Astrocyte of the cerebellum (primary cell): ENCODE measurements around the gene P4HA1.

Experiments
- DNase-seq: peaks from one replicate; pipeline ENCODE4 v3.0.0-alpha.2; 2011; ENCODE audit warnings: low read depth
- H3K4me3 ChIP-seq: 2 replicates; pipeline ENCODE4 v1.5.1; 2011; ENCODE audit warnings: mild to moderate bottlenecking, low read depth, low read length, moderate library complexity
- in situ Hi-C: cut with HindIII; loops from 2 replicates; pipeline ENCODE4 v1.10.0; 2017; ENCODE audit warnings: low sequenced_read_pairs
- TF ChIP-seq, protein P1 (sequence below): IDR thresholded peaks from 2 replicates; pipeline ENCODE4 v1.5.1; 2012; ENCODE audit warnings: low read length, low read depth, moderate library complexity, mild to moderate bottlenecking; ENCODE audit errors: missing control alignments

The P4HA1 gene

DNA sequence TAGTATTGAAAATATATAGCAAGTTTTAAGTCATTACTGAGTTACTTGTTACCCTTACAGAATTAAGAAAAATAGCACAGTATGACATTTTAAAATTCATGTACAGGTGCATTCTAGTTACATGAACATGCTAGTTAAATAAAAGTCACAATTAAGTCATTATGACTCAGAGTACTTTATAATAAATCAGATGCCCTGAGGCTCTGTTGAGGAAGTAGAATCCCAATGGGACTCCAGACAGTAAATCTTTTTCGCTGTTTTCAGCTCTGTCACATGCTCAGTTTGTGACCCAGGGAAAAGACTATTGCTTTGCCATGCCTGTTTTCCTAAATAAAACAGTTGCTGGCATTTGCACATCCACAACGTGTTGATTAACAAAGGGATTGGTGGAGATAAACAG lies 34.6 kb upstream of the P4HA1 start:
- TF ChIP-seq, protein P1, sequence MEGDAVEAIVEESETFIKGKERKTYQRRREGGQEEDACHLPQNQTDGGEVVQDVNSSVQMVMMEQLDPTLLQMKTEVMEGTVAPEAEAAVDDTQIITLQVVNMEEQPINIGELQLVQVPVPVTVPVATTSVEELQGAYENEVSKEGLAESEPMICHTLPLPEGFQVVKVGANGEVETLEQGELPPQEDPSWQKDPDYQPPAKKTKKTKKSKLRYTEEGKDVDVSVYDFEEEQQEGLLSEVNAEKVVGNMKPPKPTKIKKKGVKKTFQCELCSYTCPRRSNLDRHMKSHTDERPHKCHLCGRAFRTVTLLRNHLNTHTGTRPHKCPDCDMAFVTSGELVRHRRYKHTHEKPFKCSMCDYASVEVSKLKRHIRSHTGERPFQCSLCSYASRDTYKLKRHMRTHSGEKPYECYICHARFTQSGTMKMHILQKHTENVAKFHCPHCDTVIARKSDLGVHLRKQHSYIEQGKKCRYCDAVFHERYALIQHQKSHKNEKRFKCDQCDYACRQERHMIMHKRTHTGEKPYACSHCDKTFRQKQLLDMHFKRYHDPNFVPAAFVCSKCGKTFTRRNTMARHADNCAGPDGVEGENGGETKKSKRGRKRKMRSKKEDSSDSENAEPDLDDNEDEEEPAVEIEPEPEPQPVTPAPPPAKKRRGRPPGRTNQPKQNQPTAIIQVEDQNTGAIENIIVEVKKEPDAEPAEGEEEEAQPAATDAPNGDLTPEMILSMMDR: no peak
- H3K4me3 ChIP-seq: no peak overlapping the region
- in situ Hi-C loops: no loop called here
- DNase-seq: no peak

DNA sequence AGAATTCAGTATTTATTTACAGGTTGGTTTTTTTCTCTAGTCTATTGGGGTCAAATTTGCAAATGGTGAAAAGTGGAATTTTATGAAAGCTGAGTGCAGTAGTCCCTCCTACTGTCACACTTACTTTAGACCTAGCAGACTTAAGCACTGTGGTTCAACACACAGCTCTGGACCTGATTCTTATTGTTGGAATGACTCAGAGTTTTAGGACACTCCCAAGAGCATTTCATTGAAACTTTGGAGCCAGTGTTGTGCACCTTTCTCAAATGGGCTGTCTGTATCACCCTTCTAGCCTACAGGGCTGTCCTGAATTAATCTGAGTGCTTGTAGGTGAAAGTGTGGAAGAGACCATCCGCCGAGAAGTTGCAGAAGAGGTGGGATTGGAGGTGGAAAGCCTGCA lies 29.7 kb upstream of the P4HA1 start:
- TF ChIP-seq, protein P1: no peak
- in situ Hi-C loops: no loop called here
- H3K4me3 ChIP-seq: no peak overlapping the region
- no peak for DNase-seq

DNA sequence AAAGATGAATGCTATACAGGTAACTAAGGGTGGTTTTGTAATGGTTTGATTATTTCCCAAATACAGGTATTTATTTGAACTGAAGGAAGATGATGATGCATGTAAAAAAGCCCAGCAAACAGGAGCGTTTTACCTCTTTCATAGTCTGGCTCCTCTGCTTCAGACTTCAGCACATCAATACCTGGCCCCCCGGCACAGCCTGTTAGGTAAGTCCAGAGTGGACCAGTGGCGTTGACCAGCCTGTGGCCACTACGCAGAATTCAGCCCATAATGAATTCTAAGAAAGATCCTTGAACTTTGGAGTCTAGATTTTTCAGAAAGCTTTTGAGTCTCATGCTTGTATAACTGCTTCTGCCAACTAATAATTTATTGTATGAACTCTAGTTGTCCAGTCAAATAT lies 23.3 kb upstream of the P4HA1 start:
- TF ChIP-seq, protein P1: no peak
- no peak for DNase-seq
- H3K4me3 ChIP-seq: no peak overlapping the region
- in situ Hi-C loops: no loop called here

DNA sequence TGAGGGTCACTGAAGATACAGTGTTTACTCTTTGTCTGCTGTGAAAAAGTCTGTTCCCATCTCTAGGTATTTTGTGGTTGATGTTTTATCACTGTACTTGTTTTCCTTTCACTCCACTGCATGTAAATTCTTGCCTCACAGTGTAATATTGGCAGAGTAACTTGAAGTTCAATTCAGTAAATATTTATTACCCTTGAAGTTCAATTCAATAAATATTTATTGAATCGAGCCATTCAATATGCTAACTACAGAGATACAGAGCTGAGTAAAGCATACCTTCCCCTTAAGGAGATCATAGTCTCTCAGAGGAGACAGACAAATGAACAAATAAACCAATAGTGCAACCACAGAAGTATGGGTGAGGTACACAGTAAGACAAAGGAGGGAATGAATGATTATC lies 22.8 kb upstream of the P4HA1 start:
- TF ChIP-seq, protein P1: no peak
- H3K4me3 ChIP-seq: no peak overlapping the region
- in situ Hi-C loops: no loop called here
- no peak for DNase-seq

DNA sequence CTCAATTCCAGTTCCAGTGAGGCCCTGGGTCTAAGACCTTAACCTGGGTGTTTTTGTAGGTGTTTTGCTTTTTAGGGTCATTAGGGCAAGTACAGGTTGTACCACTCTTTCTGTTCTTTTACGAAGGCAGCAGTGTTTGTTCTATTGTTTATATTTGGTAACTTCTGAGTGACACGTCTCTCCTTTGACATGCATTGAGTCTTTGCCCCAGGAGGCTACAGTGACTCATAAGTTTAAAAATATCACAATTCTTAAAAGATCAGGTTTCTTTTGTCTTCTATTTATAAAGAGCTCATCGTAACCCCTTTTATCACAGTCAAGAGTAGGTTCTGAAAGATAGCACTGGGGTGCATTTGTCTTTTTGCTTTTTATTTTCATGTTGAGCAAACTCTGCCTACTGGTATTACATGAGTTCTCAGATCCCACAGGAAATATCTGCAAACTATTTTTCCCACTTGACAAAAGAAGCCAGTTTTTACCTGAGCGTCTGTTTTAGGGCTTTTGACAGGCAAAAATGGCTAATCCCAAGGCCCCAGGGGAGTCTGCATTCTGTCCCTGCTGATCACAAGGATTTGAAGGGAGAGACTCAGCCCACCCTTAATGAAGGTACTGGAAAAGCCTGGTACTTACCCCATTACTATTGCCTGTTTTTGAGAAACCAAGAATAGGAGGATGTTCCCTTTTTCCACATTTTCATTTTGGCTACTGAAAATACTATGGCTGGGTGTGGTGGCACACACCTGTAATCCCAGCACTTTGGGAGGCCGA lies 21.5 kb upstream of the P4HA1 start:
- in situ Hi-C loops: no loop called here
- TF ChIP-seq, protein P1: no peak
- no peak overlapping the region for H3K4me3 ChIP-seq
- DNase-seq: no peak

DNA sequence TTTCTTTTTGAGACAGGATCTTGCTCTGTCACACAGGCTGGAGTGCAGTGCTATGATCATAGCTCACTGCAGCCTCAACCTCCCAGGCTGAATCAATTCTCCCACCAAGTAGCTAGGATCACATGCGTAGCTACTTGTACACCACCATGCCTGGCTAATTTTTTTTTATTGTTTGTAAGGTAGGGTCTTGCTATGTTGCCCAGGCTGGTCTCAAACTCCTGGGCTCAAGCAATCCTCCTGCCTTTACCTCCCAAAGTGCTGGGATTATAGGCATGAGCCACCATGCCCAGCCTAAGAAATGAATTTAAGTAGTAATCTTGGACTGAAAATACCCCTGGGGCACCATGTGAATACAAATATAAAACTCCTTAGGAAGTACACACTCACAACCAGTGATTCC lies 19.4 kb upstream of the P4HA1 start:
- DNase-seq: no peak
- no peak overlapping the region for H3K4me3 ChIP-seq
- in situ Hi-C loops: no loop called here
- TF ChIP-seq, protein P1: no peak
